A549 treated with AZD9567 at 1 μM for 4 hours (cell line): Measurements from ENCODE around the gene ALG3. TPM values are rescaled to one million over a fixed set of nuclear protein-coding genes. Genes with fewer than 3 reads are reported as not detected.

Experiments
- total RNA-seq: library from RNA; stranded (reverse); fragments of 200-300 nt; extraction: Qiagen RNA extraction; gene quantifications from 5 replicates; pipeline ENCODE4 v1.2.3, GENCODE V29; 2022; ENCODE audit not compliant: insufficient read depth

Gene ALG3
- 54.6 to 81.9 TPM (median 70.6 TPM) in 5 replicates for total RNA-seq

DNA sequence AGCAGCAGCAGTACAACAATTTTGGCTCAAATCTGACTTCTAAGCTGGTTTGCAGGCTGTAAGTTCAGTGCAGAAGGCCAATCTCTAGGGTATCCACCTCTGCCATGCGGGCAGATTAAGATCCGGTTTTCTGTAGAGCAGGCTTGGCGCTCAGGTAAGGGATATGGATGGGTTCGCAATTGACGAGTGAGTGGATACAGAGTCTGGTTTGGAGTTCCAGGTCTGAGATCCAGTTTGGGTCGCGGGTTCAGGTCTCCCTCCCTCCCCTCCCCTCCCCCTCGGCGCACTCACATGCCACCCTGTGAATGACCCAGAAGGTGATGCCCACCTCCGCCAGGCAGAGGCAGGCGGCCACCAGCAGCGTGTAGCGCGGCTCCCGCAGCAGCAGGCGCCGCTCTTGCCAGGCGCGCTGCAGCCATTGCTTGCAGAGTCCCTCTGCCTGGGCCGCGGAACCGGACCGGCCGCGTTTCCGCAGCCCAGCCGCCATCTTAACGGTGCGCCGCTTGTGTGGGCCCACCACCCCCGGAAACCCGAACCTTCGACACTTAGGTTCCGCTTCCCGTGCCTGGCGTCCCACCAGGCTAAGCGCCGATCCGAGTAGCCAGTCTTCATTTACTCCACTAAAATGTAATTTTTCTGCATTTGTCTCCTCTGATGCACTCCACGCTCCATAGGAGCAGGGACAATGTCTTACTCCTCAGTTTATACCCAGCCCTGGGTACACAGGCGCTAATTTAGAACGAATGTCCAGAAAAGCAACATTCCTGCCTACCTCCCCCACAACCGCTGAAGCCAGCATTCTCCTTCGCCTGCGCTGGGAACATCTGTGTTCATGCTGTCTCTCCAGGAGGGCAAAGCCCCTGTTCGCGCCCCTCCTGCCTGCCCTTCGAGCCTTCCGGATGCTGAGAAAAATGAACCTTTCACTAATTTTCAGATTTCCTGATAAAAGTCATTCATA, at the start of gene ALG3:
Gene ALG3, minus strand, starts transcription at position 509 of the 958 bp plus-strand sequence. Its CDS starts 22 bp downstream, at position 487.

DNA sequence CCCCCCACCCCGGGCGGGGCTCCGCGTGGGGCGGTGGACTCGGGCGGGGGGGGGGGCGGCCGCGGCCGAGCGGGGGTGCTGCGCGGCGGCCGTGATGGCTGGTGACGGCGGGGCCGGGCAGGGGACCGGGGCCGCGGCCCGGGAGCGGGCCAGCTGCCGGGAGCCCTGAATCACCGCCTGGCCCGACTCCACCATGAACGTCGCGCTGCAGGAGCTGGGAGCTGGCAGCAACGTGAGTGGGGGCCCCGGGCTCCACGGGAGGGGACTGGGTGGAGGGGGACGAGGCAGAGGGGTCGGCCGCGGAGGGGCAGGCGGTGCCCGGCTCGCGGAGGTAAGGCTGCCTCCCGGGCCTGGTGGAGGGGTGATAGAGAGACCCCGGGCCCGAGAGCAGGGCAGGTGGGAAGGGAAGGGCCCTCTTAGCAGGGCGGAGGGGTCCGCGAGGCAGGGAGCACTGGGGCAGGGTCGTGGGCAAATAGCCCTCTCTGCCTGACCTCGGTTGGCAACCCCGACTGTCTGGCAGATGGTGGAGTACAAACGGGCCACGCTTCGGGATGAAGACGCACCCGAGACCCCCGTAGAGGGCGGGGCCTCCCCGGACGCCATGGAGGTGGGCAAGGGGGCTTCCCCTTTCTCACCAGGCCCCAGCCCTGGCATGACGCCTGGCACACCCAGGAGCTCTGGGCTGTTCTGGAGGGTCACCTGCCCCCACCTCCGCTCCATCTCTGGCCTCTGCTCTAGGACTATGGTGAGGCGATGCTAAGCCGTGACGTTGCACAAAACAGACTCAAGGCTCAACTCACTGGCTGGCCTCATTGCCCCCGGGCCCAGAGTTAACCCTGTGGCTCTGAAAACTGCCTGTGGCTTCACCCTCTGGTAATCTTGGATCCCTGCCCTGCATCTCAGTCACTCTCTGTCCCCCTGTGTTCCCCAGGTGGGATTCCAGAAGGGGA, 27.5 kb upstream of the ALG3 start, which contains the start of gene ECE2:
Gene ECE2, plus strand, starts transcription at position 62 of the 950 bp plus-strand sequence. Its CDS starts 132 bp downstream, at position 194.

DNA sequence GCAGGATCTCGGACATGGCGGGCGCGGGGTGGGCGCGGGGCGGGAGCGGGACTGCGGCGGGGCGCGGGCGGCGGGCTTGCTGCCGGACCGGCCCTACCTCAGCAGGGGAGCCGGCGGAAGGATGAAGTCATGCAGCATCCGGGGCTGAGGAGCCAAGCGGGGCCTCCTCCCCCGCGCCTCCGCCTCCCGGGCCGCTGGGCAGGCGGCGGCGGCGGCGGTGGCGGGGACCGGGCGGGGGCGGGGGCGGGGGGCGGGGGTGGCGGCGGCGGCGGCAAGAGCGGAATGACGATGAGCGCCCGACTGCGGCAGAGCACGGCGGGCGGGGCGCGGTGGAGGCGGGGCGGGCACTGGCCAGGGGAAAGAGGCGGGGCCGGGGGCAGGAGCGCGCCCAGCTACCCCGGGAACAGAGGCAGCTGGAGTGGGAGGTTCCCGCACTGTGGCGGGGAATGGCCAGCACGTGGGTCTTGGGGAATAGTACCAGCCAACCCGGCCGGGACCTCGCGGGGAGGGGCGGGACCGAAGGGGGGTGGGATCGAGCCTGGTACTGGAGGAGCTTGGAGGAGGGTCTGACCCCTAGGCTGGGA, 12.6 kb upstream of the ALG3 start, which contains the start of gene CAMK2N2:
Gene CAMK2N2, minus strand, starts transcription at position 284 of the 584 bp plus-strand sequence. Its CDS starts 268 bp downstream, at position 16.

GRCh38 chr3:184249412-184250166, 827 bp upstream of the ALG3 start, which contains the start of gene EEF1AKMT4:
EEF1AKMT4 (plus strand) TSS chr3:184249672; CDS start chr3:184249695, 23 bp downstream.

GRCh38 chr3:184229394-184230080, 19.2 kb downstream of the ALG3 start, which contains the start of gene VWA5B2:
VWA5B2 (plus strand) TSS chr3:184229585; CDS start chr3:184230529, 944 bp downstream.

Other genes with a start within 250 kb of the ALG3 start
- 9.1 to 17.1 TPM (median 15.7 TPM) in 5 replicates for gene ABCC5, start 231.1 kb downstream of the ALG3 start, total RNA-seq
- not detected in 5 replicates for gene HTR3D, start 217.2 kb downstream of the ALG3 start, total RNA-seq
- not detected in 5 replicates for gene HTR3C, start 195.9 kb downstream of the ALG3 start, total RNA-seq
- not detected in 5 replicates for gene HTR3E, start 151.9 kb downstream of the ALG3 start, total RNA-seq
- gene EIF2B5, start 113.6 kb downstream of the ALG3 start, total RNA-seq, result 20.0 to 30.1 TPM (median 29.4 TPM) in 5 replicates
- 19.5 to 27.8 TPM (median 26.1 TPM) in 5 replicates for gene DVL3, start 93.6 kb downstream of the ALG3 start, total RNA-seq
- gene AP2M1, start 74.1 kb downstream of the ALG3 start, total RNA-seq, result 297 to 322 TPM (median 311 TPM) in 5 replicates
- gene ABCF3, start 62.8 kb downstream of the ALG3 start, total RNA-seq, result 29.6 to 39.2 TPM (median 36.9 TPM) in 5 replicates
- 0.31 to 0.63 TPM (median 0.49 TPM) in 4 of 5 replicates, not detected in the other for gene VWA5B2, start 19.4 kb downstream of the ALG3 start, total RNA-seq
- gene EEF1AKMT4, start 710 bp upstream of the ALG3 start, total RNA-seq, result 11.9 to 14.1 TPM (median 13.0 TPM) in 5 replicates
- gene CAMK2N2, start 12.6 kb upstream of the ALG3 start, total RNA-seq, result 1.3 to 1.7 TPM (median 1.4 TPM) in 4 of 5 replicates, not detected in the other
- gene ECE2, start 27.1 kb upstream of the ALG3 start, total RNA-seq, result not detected in 5 replicates
- 299 to 355 TPM (median 301 TPM) in 5 replicates for gene PSMD2, start 50.3 kb upstream of the ALG3 start, total RNA-seq
- 234 to 275 TPM (median 244 TPM) in 5 replicates for gene EIF4G1, start 65.6 kb upstream of the ALG3 start, total RNA-seq
- 11.0 to 12.3 TPM (median 11.8 TPM) in 5 replicates for gene FAM131A, start 88.6 kb upstream of the ALG3 start, total RNA-seq
- 2.6 to 7.0 TPM (median 6.4 TPM) in 5 replicates for gene CLCN2, start 112.6 kb upstream of the ALG3 start, total RNA-seq
- gene POLR2H, start 112.7 kb upstream of the ALG3 start, total RNA-seq, result 75.8 to 84.8 TPM (median 81.8 TPM) in 5 replicates
- gene THPO, start 129.2 kb upstream of the ALG3 start, total RNA-seq, result 0.06 TPM in 1 of 5 replicates, not detected in the others
- 0.15 to 0.35 TPM (median 0.25 TPM) in 4 of 5 replicates, not detected in the other for gene CHRD, start 131.1 kb upstream of the ALG3 start, total RNA-seq